B cell (primary cell): Measurements from ENCODE around the gene NME7. TPM values are rescaled to one million over a fixed set of nuclear protein-coding genes. Genes with fewer than 3 reads are reported as not detected.

Source experiments
- ATAC-seq: fragments of 200-7000 bp; cut with Tn5 transposase; one replicate; pipeline ENCODE4 v1.10.0; 2021; ENCODE audit warnings: low read depth, mild to moderate bottlenecking, moderate number of reproducible peaks, moderate library complexity
- CTCF ChIA-PET: fragments of 350-600 bp; sonication (Branson Sonifier 250); formaldehyde crosslinking; loops from one replicate; lab custom pipeline; 2021; ENCODE audit warnings: antibody characterized with exemption, inconsistent platforms; lab: Charles Lee
- POLR2A ChIA-PET: fragments of 350-600 bp; sonication (Branson Sonifier 250); formaldehyde crosslinking; loops from one replicate; lab custom pipeline; 2021; ENCODE audit warnings: antibody characterized with exemption; lab: Charles Lee
- DNase-seq: peaks from one replicate; pipeline ENCODE4 v3.0.0; 2013
- H2AFZ ChIP-seq: 2 replicates; pipeline ENCODE4 v1.6.1; 2012; ENCODE audit warnings: mild to moderate bottlenecking, low read depth, low read length; ENCODE audit not compliant: insufficient read depth, poor library complexity, severe bottlenecking
- H3K27ac ChIP-seq, 2 donors: 1 replicate in 1 of 2; 2 replicates in 1 of 2; pipeline ENCODE4 v1.5.1; 2012 to 2013; ENCODE audit warnings: low read length in 2 of 2, mild to moderate bottlenecking in 2 of 2, moderate library complexity in 1 of 2
- H3K27me3 ChIP-seq, 4 experiments: fragments of 200-600 bp in 1 of 4; sonication (generic) in 1 of 4; replicated peaks in 1 of 4; 1 replicate in 2 of 4; 2 replicates in 2 of 4; pipeline versions ENCODE4 v1.6.1 to v1.7.0; 2013 to 2016; ENCODE audit warnings: low read length in 3 of 4, mild to moderate bottlenecking in 2 of 4, mixed read lengths in 1 of 4, moderate library complexity in 1 of 4; ENCODE audit not compliant: insufficient read depth in 4 of 4, control insufficient read depth in 3 of 4; ENCODE audit errors: control extremely low read depth in 1 of 4
- H3K36me3 ChIP-seq, 2 experiments: replicated peaks in 1 of 2; 1 replicate in 1 of 2; 2 replicates in 1 of 2; pipeline versions ENCODE4 v1.6.1 to v1.7.1; 2013; ENCODE audit warnings: low read length in 1 of 2; ENCODE audit not compliant: insufficient read depth in 2 of 2, control insufficient read depth in 1 of 2; ENCODE audit errors: control extremely low read depth in 1 of 2, extremely low read depth in 1 of 2
- H3K4me1 ChIP-seq, 2 donors: fragments of 200-600 bp in 1 of 2; sonication (generic) in 1 of 2; 1 replicate in 1 of 2; 2 replicates in 1 of 2; pipeline versions ENCODE4 v1.5.1 to v1.6.1; 2013 to 2017; ENCODE audit warnings: low read length in 2 of 2; ENCODE audit not compliant: control insufficient read depth in 2 of 2, insufficient read depth in 2 of 2
- H3K4me2 ChIP-seq: replicated peaks from 2 replicates; pipeline ENCODE3; 2012; ENCODE audit warnings: mild to moderate bottlenecking, low read depth, low read length; ENCODE audit not compliant: poor library complexity, severe bottlenecking
- H3K4me3 ChIP-seq, 5 experiments: fragments of 200-600 bp in 1 of 5; sonication (generic) in 1 of 5; 1 replicate in 3 of 5; 2 replicates in 2 of 5; pipeline versions ENCODE4 v1.5.1 to v1.7.0; 2011 to 2016; ENCODE audit warnings: low read length in 4 of 5, mild to moderate bottlenecking in 4 of 5, low read depth in 2 of 5, control low read depth in 1 of 5, moderate library complexity in 1 of 5; ENCODE audit not compliant: insufficient read depth in 1 of 5; ENCODE audit errors: control extremely low read depth in 1 of 5, extremely low read depth in 1 of 5
- H3K79me2 ChIP-seq: fragments of 200-600 bp; sonication (generic); one replicate; pipeline ENCODE4 v1.6.0; 2016; ENCODE audit warnings: low read length; ENCODE audit not compliant: control insufficient read depth, insufficient read depth
- H3K9ac ChIP-seq: fragments of 200-600 bp; sonication (generic); 2 replicates; pipeline ENCODE4 v1.6.1; 2017; ENCODE audit warnings: mild to moderate bottlenecking, low read length, moderate library complexity
- H3K9me3 ChIP-seq, 3 donors: one replicate each; pipeline versions ENCODE4 v1.6.1 to v1.7.1; 2013; ENCODE audit warnings: low read length in 2 of 3; ENCODE audit not compliant: control insufficient read depth in 2 of 3, insufficient read depth in 1 of 3; ENCODE audit errors: control extremely low read depth in 1 of 3
- H4K20me1 ChIP-seq: 2 replicates; pipeline ENCODE4 v1.6.0; 2012; ENCODE audit warnings: mild to moderate bottlenecking, low read length; ENCODE audit not compliant: insufficient read depth, control insufficient read depth, poor library complexity, severe bottlenecking
- H3K27ac Mint-ChIP-seq: one replicate; pipeline ENCODE4 v1.8.0; 2021; ENCODE audit warnings: mixed read lengths
- H3K27me3 Mint-ChIP-seq: one replicate; pipeline ENCODE4 v1.8.0; 2021; ENCODE audit warnings: mixed read lengths
- H3K4me1 Mint-ChIP-seq: one replicate; pipeline ENCODE4 v1.8.0; 2021; ENCODE audit warnings: mixed read lengths
- H3K4me3 Mint-ChIP-seq: one replicate; pipeline ENCODE4 v1.8.0; 2021; ENCODE audit warnings: mixed read lengths
- H3K9me3 Mint-ChIP-seq: one replicate; pipeline ENCODE4 v1.8.0; 2022; ENCODE audit warnings: mixed read lengths; ENCODE audit not compliant: insufficient read depth
- EZH2 ChIP-seq: IDR thresholded peaks from 2 replicates; pipeline ENCODE4 v1.6.1; 2012; ENCODE audit warnings: borderline replicate concordance, low read depth, mild to moderate bottlenecking, moderate library complexity, low read length; ENCODE audit not compliant: insufficient read depth, poor library complexity, severe bottlenecking
- WGBS: methylation state at CpG from one replicate; pipeline ENCODE4 v1.1.5; 2013; ENCODE audit warnings: missing lambda C conversion rate; ENCODE audit not compliant: insufficient coverage; 5-methylcytosine and 5-hydroxymethylcytosine counted together
- intact Hi-C: fragments of 100-400 bp; cut with micrococcal nuclease; formaldehyde crosslinking; loops from one replicate; pipeline ENCODE4 v1.10.0; 2022
- polyA plus RNA-seq: library from polyadenylated mRNA; depleted of rRNA; stranded (reverse); fragments of >200 nt; gene quantifications from 2 replicates; pipeline ENCODE4 v1.2.3, GENCODE V29; 2012
- total RNA-seq, 2 donors: library from RNA; stranded (reverse); fragments of 120-200 nt in 1 of 2; gene quantifications; 1 replicate in 1 of 2; 2 replicates in 1 of 2; pipeline versions ENCODE4 v1.2.3 to v1.2.4, GENCODE V29; 2013 to 2022
- TF ChIP-seq, protein P1 (sequence below): fragments of 200-600 bp; IDR thresholded peaks from one replicate; pipeline ENCODE4 v1.8.0; 2022; ENCODE audit warnings: antibody characterized with exemption, mild to moderate bottlenecking

NME7 gene
- total and polyA plus RNA-seq, 2 donors (not counting 1 experiment from before 2014, with no cell fraction given) = 3.3 to 14.3 TPM

DNA sequence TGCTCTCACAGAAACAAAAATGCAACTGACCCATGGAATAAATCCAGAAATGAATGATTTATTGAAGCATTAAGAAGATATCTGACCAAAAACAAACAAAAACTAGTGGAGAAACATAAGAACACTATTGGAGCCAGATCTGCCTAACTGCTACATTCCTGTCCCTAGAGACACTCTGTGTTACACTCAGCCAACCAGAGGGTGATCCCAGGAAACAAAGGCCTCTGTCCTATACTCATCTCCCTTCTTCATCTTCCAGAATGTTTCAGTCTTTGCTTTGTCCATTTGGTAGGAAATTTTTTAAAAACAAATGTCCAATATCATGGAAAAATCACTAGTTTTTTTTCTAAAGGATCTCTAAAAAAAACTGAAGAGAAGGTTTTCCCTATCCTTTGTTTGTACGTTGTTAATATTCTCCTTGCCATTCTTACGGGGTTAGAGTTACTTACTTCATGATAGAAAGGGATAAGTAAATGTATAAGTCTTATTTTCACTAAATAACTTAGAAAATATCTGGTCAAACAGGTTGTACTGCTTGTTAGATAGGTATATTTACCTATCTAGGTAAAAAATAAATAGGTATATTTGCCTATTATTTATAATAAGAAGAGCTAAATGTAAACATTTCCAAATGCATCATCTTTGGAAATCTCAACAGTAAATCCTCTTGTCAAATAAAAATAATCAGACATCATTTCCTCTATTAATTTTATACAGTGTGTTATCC is 59.1 kb downstream of the NME7 start:
- CTCF ChIA-PET = no interaction called here
- ATAC-seq (no peak), DNase-seq (no peak)
- Mint-ChIP-seq H3K4me3 (no peak overlapping the region), H3K27me3 (no peaks in the 10 kb centered on the region), H3K4me1 (peaks cover 6% of the 10 kb centered on the region), H3K27ac (no peak overlapping the region), H3K9me3 (no peaks in the 10 kb centered on the region)
- H3K4me2 ChIP-seq = no peak overlapping the region
- H3K4me3 ChIP-seq = no peak overlapping the region
- no peaks in the 10 kb centered on the region for H3K9me3 ChIP-seq
- no peak overlapping the region for H3K9ac ChIP-seq
- no peak overlapping the region for H3K27ac ChIP-seq
- no peaks in the 10 kb centered on the region for H3K27me3 ChIP-seq
- H4K20me1 ChIP-seq = no peaks in the 10 kb centered on the region
- no peaks in the 10 kb centered on the region for H3K79me2 ChIP-seq
- no CpG with 5 or more reads among the region's 2 CpGs for WGBS
- intact Hi-C loops = no loop called here
- no peaks in the 10 kb centered on the region for H3K4me1 ChIP-seq
- no peak overlapping the region for H2AFZ ChIP-seq
- no peaks in the 10 kb centered on the region for H3K36me3 ChIP-seq
- no peak for TF ChIP-seq EZH2
- TF ChIP-seq, protein P1, sequence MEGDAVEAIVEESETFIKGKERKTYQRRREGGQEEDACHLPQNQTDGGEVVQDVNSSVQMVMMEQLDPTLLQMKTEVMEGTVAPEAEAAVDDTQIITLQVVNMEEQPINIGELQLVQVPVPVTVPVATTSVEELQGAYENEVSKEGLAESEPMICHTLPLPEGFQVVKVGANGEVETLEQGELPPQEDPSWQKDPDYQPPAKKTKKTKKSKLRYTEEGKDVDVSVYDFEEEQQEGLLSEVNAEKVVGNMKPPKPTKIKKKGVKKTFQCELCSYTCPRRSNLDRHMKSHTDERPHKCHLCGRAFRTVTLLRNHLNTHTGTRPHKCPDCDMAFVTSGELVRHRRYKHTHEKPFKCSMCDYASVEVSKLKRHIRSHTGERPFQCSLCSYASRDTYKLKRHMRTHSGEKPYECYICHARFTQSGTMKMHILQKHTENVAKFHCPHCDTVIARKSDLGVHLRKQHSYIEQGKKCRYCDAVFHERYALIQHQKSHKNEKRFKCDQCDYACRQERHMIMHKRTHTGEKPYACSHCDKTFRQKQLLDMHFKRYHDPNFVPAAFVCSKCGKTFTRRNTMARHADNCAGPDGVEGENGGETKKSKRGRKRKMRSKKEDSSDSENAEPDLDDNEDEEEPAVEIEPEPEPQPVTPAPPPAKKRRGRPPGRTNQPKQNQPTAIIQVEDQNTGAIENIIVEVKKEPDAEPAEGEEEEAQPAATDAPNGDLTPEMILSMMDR = no peak
- POLR2A ChIA-PET = no interaction called here

DNA sequence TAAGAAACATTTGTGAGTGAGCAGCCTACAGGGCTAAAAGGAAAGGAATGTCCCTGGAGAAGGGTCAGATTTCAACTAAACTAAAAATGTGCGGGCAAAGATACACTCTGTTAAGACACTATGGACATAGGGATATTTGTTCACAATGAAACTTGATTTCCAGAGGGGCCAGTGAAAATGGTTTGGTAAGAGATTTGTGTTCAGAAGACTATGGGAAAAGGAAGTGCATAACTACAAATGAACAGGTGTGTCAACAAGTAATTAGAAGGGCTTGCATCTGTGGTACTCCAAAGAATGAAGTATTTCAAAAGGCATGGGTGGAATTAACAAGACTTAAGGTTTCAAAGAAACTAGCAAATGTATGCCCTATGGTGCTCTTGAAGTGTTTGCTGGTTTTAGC is 60.4 kb downstream of the NME7 start:
- CTCF ChIA-PET = no interaction called here
- H3K4me1 Mint-ChIP-seq = peaks cover 6% of the 10 kb centered on the region
- no peak overlapping the region for H3K4me3 ChIP-seq

More for the DNA sequence above, 60.4 kb downstream of the NME7 start:
- H4K20me1 ChIP-seq = no peaks in the 10 kb centered on the region
- H3K4me1 ChIP-seq = no peaks in the 10 kb centered on the region
- Mint-ChIP-seq H3K27ac (no peak overlapping the region), H3K9me3 (no peaks in the 10 kb centered on the region), H3K4me3 (no peak overlapping the region), H3K27me3 (no peaks in the 10 kb centered on the region)
- intact Hi-C loops = no loop called here
- no peaks in the 10 kb centered on the region for H3K27me3 ChIP-seq
- no peak overlapping the region for H3K9ac ChIP-seq
- no peak overlapping the region for H3K4me2 ChIP-seq
- TF ChIP-seq EZH2 = no peak
- TF ChIP-seq, protein P1 = no peak
- H3K79me2 ChIP-seq = no peaks in the 10 kb centered on the region
- H3K9me3 ChIP-seq = no peaks in the 10 kb centered on the region
- H3K36me3 ChIP-seq = no peaks in the 10 kb centered on the region
- H3K27ac ChIP-seq = no peak overlapping the region
- H2AFZ ChIP-seq = no peak overlapping the region
- ATAC-seq (no peak), DNase-seq (no peak)
- POLR2A ChIA-PET = no interaction called here
- 100% methylated on average over 1 of the region's 1 CpG for WGBS
